ENCODE measurements around the gene SEMA3E.

- TF ChIP-seq CTCF (IDR thresholded peaks at IDR 0.05; ENCODE audit: low read length) (no peak; the same call in 1 of the 2 replicates), EZH2 (IDR thresholded peaks at IDR 0.05; ENCODE audit: borderline replicate concordance, low read length) (no peak)
These were observed 173.5 kb downstream of the SEMA3E start for GRCh38 chr7:83475420-83475819.

Measured in OCI-LY1 (cell line).